Left ventricle myocardium inferior (tissue), 1 donor: ENCODE results near the gene MSH5. TPM values are rescaled to one million over a fixed set of nuclear protein-coding genes. Genes with fewer than 3 reads are reported as not detected.
A peak's percentile ranks its signal among the peaks of the same experiment; 100 is the strongest.

Experiments used
- DNase-seq: peaks from one replicate; pipeline ENCODE4 v3.0.0-alpha.2; 2020
- H3K27ac ChIP-seq: fragments of 200-600 bp; replicated peaks from 2 replicates; pipeline ENCODE4 v1.8.0; 2021
- H3K27me3 ChIP-seq: fragments of 200-600 bp; 2 replicates; pipeline ENCODE4 v1.8.0; 2021; ENCODE audit warnings: low read depth
- H3K36me3 ChIP-seq: fragments of 200-600 bp; 2 replicates; pipeline ENCODE4 v1.8.0; 2021
- H3K4me1 ChIP-seq: fragments of 200-600 bp; 2 replicates; pipeline ENCODE4 v1.8.0; 2021
- H3K4me3 ChIP-seq: fragments of 200-600 bp; 2 replicates; pipeline ENCODE4 v1.8.0; 2021; ENCODE audit warnings: mild to moderate bottlenecking, moderate library complexity
- H3K9me3 ChIP-seq: fragments of 200-600 bp; replicated peaks from 2 replicates; pipeline ENCODE4 v1.8.0; 2021
- CTCF ChIP-seq: fragments of 200-600 bp; IDR thresholded peaks from 2 replicates; pipeline ENCODE4 v1.8.0; 2021; ENCODE audit warnings: antibody characterized with exemption, mild to moderate bottlenecking, borderline replicate concordance
- intact Hi-C: fragments of 100-400 bp; cut with micrococcal nuclease; formaldehyde crosslinking; loops from one replicate; pipeline ENCODE4 v1.11.0; 2022
- total RNA-seq: library from RNA; stranded (reverse); fragmentation: NEBNext Ultra II Directional; extraction: Animal tissue kit (Norgen Biotek cat#: 25700); gene quantifications from one replicate; pipeline ENCODE4 v1.2.1, GENCODE V29; 2021
- donor health status: DM: no; HTN: yes; CAD: no; lungs with severe emphysema.

Gene MSH5
- total RNA-seq, 1 donor from 2014 or later: 1.3 TPM

- DNase-seq: no peak
- Histone ChIP-seq H3K36me3 (peaks cover 5% of the 10 kb centered on the region), H3K27me3 (no peaks in the 10 kb centered on the region), H3K27ac (no peak overlapping the region), H3K9me3 (no peaks in the 10 kb centered on the region), H3K4me1 (peaks cover 20% of the 10 kb centered on the region), H3K4me3 (no peak overlapping the region)
- intact Hi-C loops: no loop called here
- no peak for TF ChIP-seq CTCF
Observed at GRCh38 chr6:31765559-31765909, 25.7 kb downstream of the MSH5 start.

- no peak for DNase-seq
- Histone ChIP-seq H3K36me3 (peaks cover 5% of the 10 kb centered on the region), H3K9me3 (no peaks in the 10 kb centered on the region), H3K4me1 (peaks cover 20% of the 10 kb centered on the region), H3K27me3 (no peaks in the 10 kb centered on the region), H3K27ac (no peak overlapping the region), H3K4me3 (peak overlapping the region; percentile 43)
- intact Hi-C loops: no loop called here
- TF ChIP-seq CTCF: no peak
Observed at GRCh38 chr6:31765910-31766794, 26.3 kb downstream of the MSH5 start.

DNA sequence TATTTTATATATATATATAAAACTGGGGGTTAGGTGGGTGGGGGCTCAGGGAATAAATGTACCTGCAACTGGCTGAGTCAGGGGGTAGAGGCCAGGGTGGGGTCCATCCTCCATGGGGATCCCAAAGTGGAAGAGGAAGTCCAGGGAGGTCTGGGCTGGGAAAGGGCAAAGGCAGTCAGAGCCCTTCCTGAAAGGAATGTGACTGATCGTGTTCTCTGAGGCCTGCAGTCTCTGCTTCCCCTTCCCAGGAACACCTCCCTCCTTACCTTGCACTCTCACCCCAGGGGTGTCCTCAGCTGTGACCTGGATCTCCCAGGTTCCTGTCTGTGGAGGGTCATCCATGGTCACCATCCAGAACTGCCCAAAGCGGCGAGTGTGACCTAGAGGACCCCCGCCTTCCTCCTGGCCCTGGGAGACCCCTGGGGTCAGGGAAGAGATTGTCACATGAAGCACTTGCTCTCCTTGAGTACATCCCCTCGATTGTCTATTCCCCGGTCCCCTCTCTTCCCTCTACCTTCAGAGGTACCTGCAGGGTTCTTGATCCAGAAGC lies 27.4 kb downstream of the MSH5 start:
- H3K4me1 ChIP-seq: peaks cover 20% of the 10 kb centered on the region
- no peaks in the 10 kb centered on the region for H3K27me3 ChIP-seq
- DNase-seq: no peak
- no peaks in the 10 kb centered on the region for H3K9me3 ChIP-seq
- no peak for TF ChIP-seq CTCF
- intact Hi-C loops: no loop called here
- H3K36me3 ChIP-seq: peaks cover 5% of the 10 kb centered on the region
- H3K4me3 ChIP-seq: no peak overlapping the region
- H3K27ac ChIP-seq: no peak overlapping the region

DNA sequence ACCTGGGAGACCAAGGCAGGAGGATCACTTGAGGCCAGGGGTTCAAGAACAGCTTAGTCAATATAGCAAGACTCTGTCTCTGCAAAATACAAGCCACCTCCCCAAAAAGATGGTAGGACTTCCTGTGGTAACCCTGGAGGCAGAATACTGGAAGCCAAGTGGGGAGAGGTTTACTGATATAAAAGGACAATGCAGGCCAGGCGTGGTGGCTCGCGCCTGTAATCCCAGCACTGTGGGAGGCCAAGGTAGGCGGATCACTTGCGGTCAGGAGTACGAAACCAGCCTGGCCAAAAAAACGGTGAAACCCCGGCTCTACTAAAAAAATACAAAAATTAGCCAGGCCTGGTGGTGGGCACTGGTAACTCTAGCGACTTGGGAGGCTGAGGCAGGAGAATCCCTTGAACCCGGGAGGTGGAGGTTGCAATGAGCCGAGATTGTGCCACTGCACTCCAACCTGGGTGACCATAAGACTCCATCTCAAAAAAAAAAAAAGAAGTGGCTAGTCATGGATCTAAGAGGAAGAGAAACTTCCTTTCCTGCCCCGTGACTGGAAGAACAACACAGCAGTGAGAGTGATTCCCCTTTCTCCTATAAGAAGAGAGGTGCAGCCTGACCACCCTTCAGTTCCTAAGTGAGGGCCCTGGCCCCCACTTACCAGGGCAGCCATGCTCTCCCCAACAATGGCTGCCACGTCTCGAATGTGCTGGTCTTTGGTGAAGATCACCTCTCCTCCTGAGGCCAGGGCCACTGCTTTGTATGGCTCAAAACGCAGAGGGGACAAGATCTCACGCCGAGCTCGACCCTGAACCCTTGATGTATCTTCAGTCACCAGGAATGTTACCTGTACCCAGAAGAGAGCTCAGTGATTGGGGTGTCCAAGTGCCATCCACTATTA lies 28.8 kb downstream of the MSH5 start:
- intact Hi-C loops: no loop called here
- Histone ChIP-seq H3K9me3 (no peaks in the 10 kb centered on the region), H3K27ac (no peak overlapping the region), H3K27me3 (no peaks in the 10 kb centered on the region), H3K36me3 (peaks cover 5% of the 10 kb centered on the region), H3K4me1 (peaks cover 15% of the 10 kb centered on the region), H3K4me3 (no peak overlapping the region)
- TF ChIP-seq CTCF: no peak
- DNase-seq: no peak

- no peaks in the 10 kb centered on the region for H3K27me3 ChIP-seq
- peak; percentile 70 for DNase-seq
- intact Hi-C loops: no loop called here
- peak; percentile 77 for TF ChIP-seq CTCF
- no peaks in the 10 kb centered on the region for H3K9me3 ChIP-seq
- no peaks in the 10 kb centered on the region for H3K36me3 ChIP-seq
- H3K4me1 ChIP-seq: peaks cover 10% of the 10 kb centered on the region
- no peak overlapping the region for H3K27ac ChIP-seq
- H3K4me3 ChIP-seq: no peak overlapping the region
Observed at GRCh38 chr6:31769684-31770371, 30.0 kb downstream of the MSH5 start.
